Posterior vena cava (tissue), 2 donors: ENCODE measurements around the gene FMO2. TPM values are rescaled to one million over a fixed set of nuclear protein-coding genes. Genes with fewer than 3 reads are reported as not detected.

Experiments
- DNase-seq: peaks from one replicate; pipeline ENCODE4 v3.0.0-alpha.2; 2020; ENCODE audit warnings: low spot score
- intact Hi-C, 2 donors: fragments of 100-400 bp; cut with DNase I; formaldehyde crosslinking; loops; one replicate each; pipeline versions ENCODE4 v1.14.1 to v1.14.2; 2022 to 2023
- total RNA-seq, 2 donors: library from RNA; stranded (reverse); fragmentation: NEBNext Ultra II Directional; extraction: Animal tissue kit (Norgen Biotek cat#: 25700); gene quantifications; one replicate each; pipeline ENCODE4 v1.2.1, GENCODE V29; 2021
- donor health status: DM: yes; HTN: yes; CAD: no.
- donor health status: DM: yes; HTN: yes; CAD: no.

The FMO2 gene
- total RNA-seq, 2 donors from 2014 or later, result 41.0 to 42.3 TPM

DNA sequence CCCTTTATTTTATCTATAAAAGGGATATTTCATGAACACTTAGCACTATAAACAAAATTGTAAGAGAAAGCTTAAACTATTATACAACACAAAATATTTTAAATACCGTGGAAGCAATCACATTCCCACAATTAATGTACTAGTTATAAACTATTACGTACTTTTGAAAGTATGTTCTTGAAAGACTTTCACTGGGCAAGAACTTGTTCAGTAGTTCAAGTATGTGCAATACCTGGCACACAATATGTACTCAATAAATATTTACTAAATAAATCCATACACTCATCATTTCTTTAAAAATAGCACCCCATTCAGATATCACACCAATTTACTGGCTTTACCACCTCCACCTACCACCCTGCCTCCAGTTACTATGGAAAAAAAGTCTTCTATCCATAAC, 12.6 kb upstream of the FMO2 start:
- DNase-seq, result no peak
- intact Hi-C loops, result no loop called here

DNA sequence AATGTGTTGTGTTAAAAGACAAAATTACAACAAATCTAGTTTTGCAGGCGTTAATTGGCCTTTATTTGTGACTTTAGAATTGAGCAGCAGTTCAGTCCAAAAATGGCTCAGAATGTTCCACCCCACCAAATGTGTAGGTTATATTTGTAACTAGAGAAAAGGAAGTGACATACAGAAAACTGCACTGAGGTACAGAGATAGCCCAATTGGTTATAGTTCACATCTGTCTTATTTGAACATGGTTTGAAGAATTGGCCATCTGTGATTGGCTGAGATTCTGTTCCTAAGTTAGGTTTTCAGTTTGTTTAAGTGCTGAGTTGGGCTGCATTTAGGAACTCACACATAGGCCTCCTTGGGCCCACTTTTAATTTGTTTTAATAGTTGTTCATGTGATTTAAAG, 12.0 kb upstream of the FMO2 start:
- DNase-seq, result no peak
- intact Hi-C loops, result no loop called here

DNA sequence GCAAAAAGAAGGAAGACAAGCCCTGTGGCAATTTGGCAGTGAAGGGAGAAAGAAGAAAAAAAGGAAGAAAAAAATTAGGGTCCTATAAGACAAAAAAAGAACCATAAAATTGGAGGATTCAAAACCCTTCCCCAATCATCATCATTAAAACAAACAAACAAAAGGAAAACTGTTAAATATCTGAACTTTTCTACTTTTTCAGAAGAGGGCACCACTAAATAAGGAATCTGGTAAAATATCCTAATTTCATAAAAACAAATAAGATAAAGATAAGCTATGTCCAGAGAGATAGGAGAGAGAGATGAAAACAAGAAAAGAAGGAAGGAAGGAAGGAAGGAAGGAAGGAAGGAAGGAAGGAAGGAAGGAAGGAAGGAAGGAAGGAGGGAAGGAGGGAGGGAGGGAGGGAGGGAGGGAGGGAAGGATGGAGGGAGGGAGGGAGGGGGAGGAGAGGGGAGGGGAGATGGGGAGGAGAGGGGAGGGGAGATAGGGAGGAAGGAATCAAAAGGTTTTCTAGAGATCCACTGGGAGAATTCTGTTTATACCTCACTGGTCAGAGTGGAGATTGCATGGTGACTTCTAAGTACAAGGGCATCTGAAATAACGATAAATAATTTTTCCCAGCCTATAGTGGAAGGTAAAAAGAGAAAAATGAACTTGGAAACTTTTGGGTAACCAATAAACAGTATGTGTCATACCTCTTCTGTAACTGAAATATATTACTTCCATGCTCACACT, 10.4 kb upstream of the FMO2 start:
- DNase-seq, result no peak
- intact Hi-C loops, result no loop called here

DNA sequence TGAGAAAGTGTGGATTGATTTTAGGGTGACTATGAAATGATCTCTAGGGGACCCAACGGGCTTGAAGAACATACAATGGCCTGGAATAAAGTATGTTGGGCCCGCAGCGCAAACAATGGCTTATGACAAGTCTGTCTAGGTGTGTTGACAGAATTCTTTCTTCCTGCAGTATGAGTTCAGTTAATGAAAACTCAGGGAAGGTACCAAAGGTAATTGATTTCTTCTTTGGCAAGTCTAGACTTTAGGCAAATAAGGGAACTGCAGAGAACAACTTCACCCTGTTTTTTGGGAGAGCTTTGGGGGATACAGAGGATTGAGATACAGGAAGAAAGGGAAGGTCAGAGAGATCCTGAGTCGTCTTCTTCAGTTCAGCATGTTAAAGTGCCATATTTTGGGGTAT, 7.8 kb upstream of the FMO2 start:
- no peak for DNase-seq
- intact Hi-C loops, result no loop called here

DNA sequence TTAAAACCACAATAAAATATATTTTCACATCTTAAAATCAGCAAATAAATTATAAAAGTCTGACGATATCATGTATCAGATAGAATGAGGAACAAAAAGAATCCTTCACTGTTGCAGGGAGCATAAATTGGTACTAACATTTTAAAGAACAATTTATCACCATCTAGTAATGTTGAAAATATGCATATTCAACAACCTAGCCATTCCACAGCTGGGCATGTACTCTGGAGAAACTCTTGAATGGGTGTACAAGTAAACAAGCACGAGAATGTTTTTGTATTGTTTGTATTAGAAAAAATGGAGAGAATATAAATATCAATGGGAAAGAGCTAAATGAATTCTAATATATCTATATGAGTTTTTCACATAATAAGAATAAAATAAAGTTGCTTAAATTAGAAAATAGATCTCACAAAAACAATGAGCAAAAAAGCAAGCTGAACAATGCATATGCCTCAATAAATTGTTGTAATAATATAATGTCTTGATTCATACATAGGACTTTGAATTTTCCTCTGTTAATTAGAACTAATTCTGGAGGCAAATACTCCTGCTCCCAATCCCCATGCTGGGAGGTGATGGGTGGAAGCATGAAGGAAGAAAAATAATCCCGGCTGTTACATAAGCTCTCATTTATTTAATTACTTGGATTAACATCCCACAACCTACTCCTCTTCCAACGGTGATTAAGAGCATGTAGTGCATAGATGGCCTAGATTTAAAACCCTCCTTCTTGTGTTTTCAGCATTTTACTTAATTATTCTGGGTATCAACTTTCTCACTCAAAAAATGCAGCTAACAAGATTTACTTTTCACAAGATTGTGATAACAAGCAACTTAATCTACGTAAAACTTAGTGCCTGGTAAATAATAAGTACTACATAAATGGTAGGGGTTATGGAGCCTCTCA, 5.5 kb upstream of the FMO2 start:
- DNase-seq, result no peak
- intact Hi-C loops, result no loop called here

DNA sequence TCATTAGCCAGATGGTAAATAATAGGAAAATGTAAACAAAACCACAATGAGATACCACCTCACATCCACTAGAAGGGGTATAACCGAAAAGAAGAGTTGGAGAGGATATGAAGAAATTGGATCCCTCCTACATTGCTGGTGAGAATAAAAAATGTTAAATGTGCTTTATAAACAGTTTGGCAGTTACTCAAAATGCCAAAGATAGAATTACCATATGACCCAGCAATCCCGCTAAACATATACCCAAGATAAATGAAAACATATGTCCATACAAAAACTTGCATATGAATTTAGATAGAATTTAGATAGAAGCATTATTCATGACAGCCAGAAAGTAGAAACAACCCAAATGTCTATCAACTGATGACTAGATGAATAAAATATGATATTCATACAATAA, 4.4 kb upstream of the FMO2 start:
- intact Hi-C loops, result no loop called here
- DNase-seq, result no peak

DNA sequence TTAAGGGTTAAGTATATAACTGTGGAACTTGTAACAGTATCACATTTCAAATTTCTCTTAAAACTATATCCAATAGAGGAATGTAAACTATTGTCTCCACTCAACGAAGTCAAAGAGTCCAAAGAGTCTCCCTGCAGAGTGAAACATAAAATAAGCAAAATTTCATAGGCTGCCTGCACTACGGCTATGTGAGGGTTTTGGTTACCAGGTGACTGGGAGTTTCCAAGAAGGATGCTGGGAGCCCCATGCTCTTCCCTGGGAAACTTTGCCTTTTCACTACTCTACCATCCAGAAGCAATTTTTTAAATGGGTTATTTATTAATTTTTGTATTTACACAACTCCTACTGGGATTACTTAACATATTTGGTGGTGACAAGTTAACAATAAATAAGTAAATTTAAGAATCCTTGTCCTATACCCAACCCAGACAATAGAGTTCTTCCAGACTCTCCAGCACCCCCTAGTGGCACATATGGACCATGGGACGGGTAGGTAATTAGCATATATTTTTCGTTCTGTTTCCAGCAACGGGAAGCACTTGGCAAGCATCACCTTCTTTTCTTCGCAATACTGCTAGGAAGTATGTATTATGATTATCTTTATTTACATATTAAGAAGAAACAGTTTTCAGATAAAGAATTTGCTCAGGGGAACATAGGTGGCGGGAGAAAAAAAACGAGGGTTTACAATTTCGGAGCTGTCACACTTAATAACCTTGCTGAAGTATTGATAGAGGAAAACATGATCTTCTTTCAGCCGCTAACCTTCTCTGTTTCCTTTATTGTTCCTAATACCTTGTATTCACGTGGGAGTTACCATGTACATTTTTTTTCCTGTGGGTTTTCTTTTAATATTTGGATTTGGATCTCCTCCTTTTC, 3.5 kb downstream of the FMO2 start:
- intact Hi-C loops, result no loop called here
- no peak for DNase-seq

DNA sequence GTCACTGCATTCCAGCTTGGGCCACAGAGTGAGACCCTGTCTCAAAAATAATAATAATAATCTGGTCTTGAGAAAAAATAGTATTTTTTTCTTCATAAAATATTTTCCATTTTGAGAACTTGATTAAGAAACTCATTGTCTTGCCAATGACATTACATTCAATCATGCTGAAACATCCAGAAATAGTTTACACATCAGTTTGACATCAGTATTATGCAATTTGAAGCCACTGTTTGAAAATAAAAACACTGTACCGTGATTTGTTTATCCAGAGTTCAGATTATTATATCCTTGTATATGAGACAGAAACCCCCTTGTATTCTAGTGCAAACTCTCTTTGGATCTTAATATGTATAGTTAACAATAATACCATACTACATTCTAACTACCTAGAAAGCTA, 6.9 kb downstream of the FMO2 start:
- intact Hi-C loops, result no loop called here
- no peak for DNase-seq

DNA sequence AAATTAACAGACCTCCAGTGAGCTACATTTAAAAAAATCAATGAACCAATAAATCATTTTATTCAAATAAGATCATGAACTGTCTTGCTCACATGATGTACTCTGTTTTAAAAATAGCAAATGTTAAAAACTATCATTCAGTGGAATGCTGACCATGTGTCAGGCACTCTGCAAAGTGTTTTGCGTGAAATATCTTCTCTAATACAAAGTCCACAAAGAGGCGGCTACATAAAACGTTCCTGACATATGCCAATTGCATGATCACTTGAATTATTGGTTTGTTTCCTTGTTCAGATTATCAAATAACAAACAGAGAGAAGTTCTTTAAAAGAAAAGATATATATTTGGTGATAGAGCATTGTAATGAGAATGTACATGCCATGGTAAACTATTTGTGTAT, 10.7 kb downstream of the FMO2 start:
- intact Hi-C loops, result no loop called here
- DNase-seq, result no peak

DNA sequence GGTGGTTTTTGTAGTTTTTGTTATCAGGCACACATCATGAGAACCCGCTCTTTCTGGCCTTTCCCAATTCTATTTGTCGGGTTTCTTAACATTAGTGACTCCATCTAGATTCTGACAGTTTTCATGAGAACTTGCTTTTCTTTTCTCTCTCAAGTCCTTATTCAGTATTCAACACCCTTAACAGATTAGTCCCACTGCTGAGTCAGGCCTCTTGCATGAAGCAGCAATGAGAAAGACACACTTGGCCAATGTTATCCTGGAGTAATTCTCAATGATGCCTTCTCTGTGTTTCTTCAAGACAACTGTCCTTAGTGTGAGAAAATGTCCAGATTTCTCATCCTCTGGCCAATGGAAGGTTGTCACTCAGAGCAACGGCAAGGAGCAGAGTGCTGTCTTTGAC, 11.3 kb downstream of the FMO2 start:
- DNase-seq, result no peak
- intact Hi-C loops, result no loop called here

DNA sequence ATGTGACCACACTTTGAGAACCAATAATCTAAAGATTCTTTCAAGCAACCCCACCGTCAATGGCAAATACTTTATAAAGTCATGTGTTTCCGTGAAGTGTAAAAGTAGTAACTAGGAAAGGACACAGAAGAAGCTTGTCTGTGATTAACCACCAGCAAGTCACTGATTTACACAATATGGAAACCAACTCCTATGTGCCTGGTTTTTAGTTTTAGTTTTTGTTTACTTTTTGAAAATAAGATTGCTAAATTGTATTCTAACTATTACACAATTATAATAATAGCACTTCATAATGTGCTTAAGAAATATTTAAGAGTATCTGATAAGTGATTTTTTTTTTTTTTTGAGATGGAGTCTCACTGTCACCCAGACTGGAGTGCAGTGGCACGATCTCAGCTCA, 13.0 kb downstream of the FMO2 start:
- intact Hi-C loops, result no loop called here

DNA sequence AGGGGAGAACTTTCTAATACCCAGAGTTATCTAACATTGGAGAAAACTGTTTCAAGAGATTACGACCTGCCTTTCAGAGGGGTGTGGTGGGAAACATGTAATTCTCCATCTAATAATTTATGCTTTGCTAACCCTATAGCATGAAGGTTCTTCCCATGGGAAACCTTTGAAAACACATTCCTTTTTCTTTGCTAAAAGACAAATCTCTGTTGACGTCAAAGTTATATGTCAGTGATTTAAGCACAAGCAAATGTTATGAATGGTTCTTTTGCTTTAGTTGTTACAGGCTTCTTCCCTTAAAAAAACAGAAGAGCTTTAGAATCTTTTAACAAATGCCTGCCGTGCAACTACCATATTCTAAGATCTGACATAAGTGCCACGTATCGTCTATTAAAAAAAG, 19.2 kb downstream of the FMO2 start:
- no peak for DNase-seq
- intact Hi-C loops, result no loop called here

More for the DNA sequence above, 13.0 kb downstream of the FMO2 start:
- no peak for DNase-seq

DNA sequence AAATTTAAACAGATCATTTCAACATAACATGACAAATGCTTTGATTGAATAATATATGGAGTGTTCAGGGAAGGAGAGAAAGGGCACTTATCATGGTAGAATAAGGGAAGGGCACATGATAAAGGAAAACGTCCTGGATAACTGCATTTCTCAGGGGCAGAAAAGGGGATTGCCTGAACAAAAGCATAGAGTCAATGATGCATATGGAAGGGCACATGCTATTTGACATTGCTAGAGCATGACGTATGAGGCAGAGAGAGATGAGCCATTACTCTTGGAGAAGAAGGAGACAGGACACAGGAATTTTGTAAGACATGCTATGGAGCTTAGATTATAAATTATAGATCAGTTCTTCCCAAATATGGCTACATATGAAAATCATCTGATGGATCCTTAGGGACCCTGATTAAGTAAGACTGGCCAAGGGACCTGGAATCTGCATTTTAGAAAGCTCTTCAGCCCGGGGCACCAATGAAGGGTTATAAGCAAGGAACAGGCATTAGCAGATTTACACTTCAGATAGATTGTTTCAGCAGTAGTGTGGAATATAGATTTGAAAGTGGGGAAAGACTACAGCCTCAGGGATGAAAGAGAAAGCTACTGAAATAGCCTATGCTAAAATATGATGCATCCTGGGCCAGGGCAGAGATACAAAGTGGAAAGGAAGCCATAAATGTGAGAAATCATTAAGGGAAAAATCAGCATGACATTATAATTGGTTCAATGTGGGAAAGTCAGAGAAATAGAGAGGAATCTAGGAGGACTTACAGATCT, 21.3 kb downstream of the FMO2 start:
- intact Hi-C loops, result no loop called here
- no peak for DNase-seq

DNA sequence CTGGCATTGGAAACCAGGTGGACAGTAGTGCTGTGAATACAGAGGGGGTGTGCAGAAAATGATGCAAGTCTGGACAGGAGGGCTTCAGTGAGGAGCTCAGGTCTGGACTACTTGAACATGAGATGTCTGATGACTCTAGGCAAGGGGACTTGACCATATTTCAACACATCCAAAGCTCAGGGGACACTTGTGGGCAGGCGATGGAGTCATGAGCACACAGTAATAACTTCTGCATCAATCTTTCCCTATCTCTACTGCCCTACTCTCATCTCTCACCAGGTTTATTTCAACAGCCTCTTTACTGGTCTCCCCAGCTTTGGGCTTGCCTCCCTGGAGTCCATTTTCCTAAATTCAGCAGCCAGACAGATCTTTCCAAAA, 21.9 kb downstream of the FMO2 start:
- intact Hi-C loops, result no loop called here
- no peak for DNase-seq

DNA sequence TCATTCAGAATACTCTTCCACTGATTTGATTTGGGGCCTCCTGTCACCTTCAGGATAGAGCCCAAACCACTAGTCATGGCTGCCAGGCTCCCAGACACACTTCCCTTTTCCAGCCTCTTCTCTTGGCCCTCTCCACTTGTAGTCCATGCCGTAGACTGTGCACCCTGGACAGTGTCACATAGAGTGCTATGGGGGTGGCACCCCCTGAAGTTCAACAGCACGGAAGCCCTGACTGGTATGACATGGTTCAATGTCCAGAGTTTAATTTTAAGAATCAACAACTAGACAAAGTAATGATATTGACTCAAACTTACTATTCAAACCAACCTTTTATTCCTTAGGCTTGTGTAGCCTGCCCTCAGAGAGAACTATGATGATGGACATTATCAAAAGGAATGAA, 22.3 kb downstream of the FMO2 start:
- intact Hi-C loops, result no loop called here
- DNase-seq, result no peak

DNA sequence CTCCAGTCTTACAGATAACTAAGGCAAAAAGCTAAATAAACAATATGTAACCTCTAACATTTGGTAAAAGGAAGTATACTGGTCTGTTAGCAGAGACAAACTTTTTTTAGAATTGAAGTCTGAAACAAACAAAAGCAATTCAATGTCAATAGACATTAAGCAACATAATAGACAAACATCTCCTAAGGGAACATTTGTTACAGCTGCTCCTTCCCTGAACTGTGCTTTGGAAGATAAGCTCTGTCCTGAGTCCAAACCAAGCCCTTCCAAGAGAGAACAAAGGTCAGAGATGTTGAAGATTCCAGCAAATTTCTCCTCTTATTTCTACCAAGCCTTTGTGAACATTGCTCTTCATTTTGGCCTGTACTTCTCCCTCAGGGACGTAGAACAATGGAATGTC, 25.3 kb downstream of the FMO2 start:
- no peak for DNase-seq
- intact Hi-C loops, result no loop called here

DNA sequence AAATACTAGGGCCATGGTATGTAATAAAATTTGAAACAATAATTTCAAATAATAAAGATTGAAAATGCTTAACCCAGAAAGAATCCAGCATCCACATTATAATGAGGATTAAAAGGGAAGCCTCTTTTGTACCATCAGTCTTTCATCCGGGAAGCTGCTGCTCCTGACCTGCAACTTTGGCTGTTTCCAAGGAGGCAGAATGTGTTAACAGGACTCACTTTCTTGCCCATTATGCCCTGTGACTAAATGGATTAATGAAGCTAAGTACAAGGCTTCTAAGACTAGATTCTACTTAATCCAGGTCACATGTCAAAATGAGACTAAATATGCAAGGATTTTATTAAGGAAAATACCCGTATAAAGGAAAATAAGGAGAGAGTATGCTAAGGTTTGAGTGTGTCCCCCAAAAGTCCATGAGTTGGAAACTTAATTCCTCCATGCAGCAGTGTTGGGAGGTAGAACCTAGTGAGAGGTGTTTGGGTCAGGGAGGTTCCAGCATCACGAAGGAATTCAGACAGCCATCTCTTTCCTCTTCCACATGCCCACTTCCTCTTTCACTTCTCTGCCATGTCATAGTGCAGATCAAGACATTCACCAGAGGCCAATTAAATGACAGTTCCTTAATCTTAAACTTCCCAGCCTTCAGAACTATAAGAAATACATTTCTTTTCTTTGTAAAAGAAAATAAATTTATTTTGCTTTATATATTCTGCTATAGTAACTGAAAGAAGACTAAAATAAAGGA, 27.7 kb downstream of the FMO2 start:
- intact Hi-C loops, result no loop called here
- DNase-seq, result no peak

DNA sequence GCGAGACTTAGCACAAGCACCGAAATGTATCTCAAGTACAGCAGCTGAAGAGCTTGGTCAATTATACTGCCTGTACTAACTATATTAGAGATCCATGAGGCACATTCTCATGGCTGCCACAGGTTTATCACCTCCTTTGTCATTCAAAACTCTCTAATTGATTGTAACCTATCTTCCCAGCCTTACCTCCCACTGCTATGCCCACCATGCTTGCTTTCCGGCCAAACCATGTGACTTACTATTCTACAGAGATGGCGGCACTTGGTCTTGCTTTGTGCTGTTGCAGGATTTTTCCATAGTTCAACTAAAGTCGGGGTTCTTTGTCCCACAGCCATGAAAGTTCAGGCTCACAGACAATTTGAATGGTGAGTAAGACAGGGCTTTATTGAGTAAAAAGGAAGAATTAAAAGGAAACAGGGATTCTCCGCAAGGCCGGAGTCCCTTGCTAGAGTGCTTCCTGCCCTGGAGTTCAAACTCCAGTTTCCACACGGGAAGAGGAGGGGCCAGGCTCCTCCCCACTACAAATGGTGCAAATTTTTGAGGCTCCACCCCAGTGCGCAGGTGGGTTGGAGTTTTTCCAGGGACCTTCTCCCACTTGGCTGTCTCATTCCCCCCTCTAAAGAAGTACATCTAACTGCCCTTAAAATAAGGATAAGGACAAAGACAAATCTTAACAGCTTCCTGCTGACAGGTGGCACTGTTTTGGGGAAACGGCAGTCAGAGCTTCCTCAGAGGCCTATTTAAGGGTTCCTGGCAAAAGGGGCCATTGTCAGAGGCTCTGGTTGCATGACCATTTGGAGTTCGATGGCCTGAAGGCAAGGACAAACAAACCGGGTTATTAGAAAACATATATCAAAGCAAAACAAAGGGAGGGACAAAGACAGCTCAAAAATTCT, 28.7 kb downstream of the FMO2 start:
- DNase-seq, result no peak
- intact Hi-C loops, result no loop called here
